HepG2 (cell line): Measurements from ENCODE around the gene ZNF653. TPM values are rescaled to one million over a fixed set of nuclear protein-coding genes. Genes with fewer than 3 reads are reported as not detected.
A peak's percentile ranks its signal among the peaks of the same experiment; 100 is the strongest.

Experiments used
- CSRNP2 ChIP-seq: sonication (generic); formaldehyde crosslinking; conservative IDR thresholded peaks from 2 replicates; pipeline ENCODE4 v1.8.0; 2022; ENCODE audit warnings: low read depth, missing genetic modification reagents
- FOXK2 ChIP-seq: fragments of 450-650 bp; IDR thresholded peaks from 2 replicates; pipeline ENCODE4 v1.6.1; 2016
- HBP1 ChIP-seq: IDR thresholded peaks from 2 replicates; pipeline ENCODE4 v1.6.1; 2016; ENCODE audit warnings: low read depth, control low read depth
- HMGA1 ChIP-seq: sonication (generic); formaldehyde crosslinking; conservative IDR thresholded peaks from 2 replicates; pipeline ENCODE4 v1.4.0; 2020; ENCODE audit warnings: missing genetic modification reagents
- HNF1B ChIP-seq: sonication (generic); formaldehyde crosslinking; IDR thresholded peaks from 2 replicates; pipeline ENCODE4 v1.5.1; 2020; ENCODE audit warnings: mild to moderate bottlenecking, moderate library complexity, missing genetic modification reagents
- MTF1 ChIP-seq: sonication (generic); formaldehyde crosslinking; IDR thresholded peaks from 2 replicates; pipeline ENCODE4 v1.5.0; 2020; ENCODE audit warnings: missing genetic modification reagents
- NFE2L1 ChIP-seq: sonication (generic); formaldehyde crosslinking; IDR thresholded peaks from 2 replicates; pipeline ENCODE4 v1.4.0; 2020; ENCODE audit warnings: missing genetic modification reagents, mild to moderate bottlenecking, borderline replicate concordance
- PHF8 ChIP-seq: sonication (generic); formaldehyde crosslinking; IDR thresholded peaks from 2 replicates; pipeline ENCODE4 v1.5.0; 2020; ENCODE audit warnings: missing genetic modification reagents
- SSRP1 ChIP-seq: IDR thresholded peaks from 2 replicates; pipeline ENCODE4 v1.6.1; 2016; ENCODE audit warnings: control low read depth
- SYNCRIP ChIP-seq: fragments of 200-400 bp; formaldehyde crosslinking; IDR thresholded peaks from 2 replicates; pipeline ENCODE4 v1.6.1; 2018; ENCODE audit warnings: mild to moderate bottlenecking, low read depth, low read length; ENCODE audit not compliant: insufficient read depth
- YEATS4 ChIP-seq: sonication (generic); formaldehyde crosslinking; IDR thresholded peaks from 2 replicates; pipeline ENCODE4 v1.4.0; 2020; ENCODE audit warnings: missing genetic modification reagents, borderline replicate concordance
- ZFP41 ChIP-seq: sonication (generic); formaldehyde crosslinking; IDR thresholded peaks from 2 replicates; pipeline ENCODE4 v1.4.0; 2020; ENCODE audit warnings: mild to moderate bottlenecking, missing genetic modification reagents, borderline replicate concordance
- ZMYM3 ChIP-seq: sonication (generic); formaldehyde crosslinking; IDR thresholded peaks from 2 replicates; pipeline ENCODE4 v1.5.1; 2020; ENCODE audit warnings: mild to moderate bottlenecking, missing genetic modification reagents
- ZNF124 ChIP-seq: sonication (generic); formaldehyde crosslinking; IDR thresholded peaks from 2 replicates; pipeline ENCODE4 v1.4.0; 2020; ENCODE audit warnings: missing genetic modification reagents
- ZNF264 ChIP-seq: sonication (generic); formaldehyde crosslinking; IDR thresholded peaks from 2 replicates; pipeline ENCODE4 v1.4.0; 2020; ENCODE audit warnings: missing genetic modification reagents
- ZNF552 ChIP-seq: sonication (generic); formaldehyde crosslinking; IDR thresholded peaks from 2 replicates; pipeline ENCODE4 v1.9.0; 2022; ENCODE audit warnings: missing genetic modification reagents, mild to moderate bottlenecking, borderline replicate concordance
- ZNF572 ChIP-seq: sonication (generic); formaldehyde crosslinking; IDR thresholded peaks from 2 replicates; pipeline ENCODE4 v1.5.1; 2020; ENCODE audit warnings: mild to moderate bottlenecking, missing genetic modification reagents
- ZNF580 ChIP-seq: IDR thresholded peaks from 2 replicates; pipeline ENCODE4 v1.6.1; 2016; ENCODE audit warnings: low read depth, borderline replicate concordance
- polyA plus RNA-seq, 8 experiments: library from polyadenylated mRNA; depleted of rRNA in 3 of 8; stranded (reverse) in 7 of 8; unstranded in 1 of 8; fragments of >200 nt; fragmentation: Illumina TruSeq in 4 of 8; extraction: Trizol in 4 of 8; gene quantifications; 2 replicates each; pipeline versions ENCODE4 v1.2.1 to v1.2.3, GENCODE V29; 2011 to 2016; ENCODE audit warnings: low read depth in 4 of 8, missing spikeins in 1 of 8, mixed read lengths in 1 of 8; ENCODE audit not compliant: insufficient read depth in 1 of 8
- total RNA-seq, 5 experiments: library from RNA; depleted of rRNA; stranded (reverse); fragments of >200 nt; fragmentation: Illumina TruSeq; extraction: Trizol; gene quantifications; 2 replicates each; pipeline ENCODE4 v1.2.3, GENCODE V29; 2016; ENCODE audit warnings: low read depth in 1 of 5
- TF ChIP-seq, protein P1 (sequence below): IDR thresholded peaks from 2 replicates; pipeline ENCODE4 v1.6.1; 2016; ENCODE audit warnings: low read depth, missing genetic modification reagents, missing compliant biosample characterization
- TF ChIP-seq, protein P2 (sequence below): IDR thresholded peaks from 2 replicates; pipeline ENCODE4 v1.6.1; 2016; ENCODE audit warnings: missing compliant biosample characterization, missing genetic modification reagents, borderline replicate concordance

Gene ZNF653
- total and polyA plus RNA-seq, 2 of the 13 experiments (the other 11 are each of a cell fraction or from before 2014, with no cell fraction given) = 4.7 to 7.1 TPM

DNA sequence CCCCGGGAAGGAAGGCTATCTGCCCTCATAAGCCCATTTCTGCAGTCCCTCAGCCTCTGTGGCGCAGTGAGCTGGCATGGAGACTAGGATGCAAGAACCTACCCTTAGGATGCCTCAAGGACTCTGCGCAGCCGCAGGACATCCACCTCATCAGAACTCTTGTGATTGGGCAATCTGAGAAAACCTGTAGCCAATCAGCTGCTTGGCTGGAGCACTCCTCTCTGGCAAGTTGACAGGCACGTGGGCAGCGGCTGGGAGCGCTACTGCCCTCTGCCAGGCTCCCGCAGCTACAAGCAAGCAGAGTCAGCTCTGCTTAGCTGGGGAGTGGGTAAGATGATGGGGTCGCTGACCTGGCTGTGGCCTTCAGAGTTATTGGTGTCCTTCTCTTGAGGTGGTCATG is 24.8 kb upstream of the ZNF653 start (continued):
- TF ChIP-seq ZNF264 (CRISPR knock-in tag) (no peak), HBP1 (CRISPR knock-in tag) (no peak), ZFP41 (CRISPR knock-in tag) (no peak), SSRP1 (CRISPR knock-in tag) (no peak), MTF1 (CRISPR knock-in tag) (no peak), SYNCRIP (no peak), CSRNP2 (CRISPR knock-in tag) (no peak), FOXK2 (no peak), ZNF572 (no peak), NFE2L1 (CRISPR knock-in tag) (no peak), ZMYM3 (CRISPR knock-in tag) (no peak), HMGA1 (CRISPR knock-in tag) (no peak), YEATS4 (CRISPR knock-in tag) (no peak), ZNF124 (CRISPR knock-in tag) (no peak), HNF1B (CRISPR knock-in tag) (no peak), ZNF580 (CRISPR knock-in tag) (0 out of 2 replicates have a peak, but pooled peaks have one; percentile 59), PHF8 (CRISPR knock-in tag) (peak; percentile 38; the same call in 1 of the 2 replicates), ZNF552 (no peak)
- TF ChIP-seq, protein P1, sequence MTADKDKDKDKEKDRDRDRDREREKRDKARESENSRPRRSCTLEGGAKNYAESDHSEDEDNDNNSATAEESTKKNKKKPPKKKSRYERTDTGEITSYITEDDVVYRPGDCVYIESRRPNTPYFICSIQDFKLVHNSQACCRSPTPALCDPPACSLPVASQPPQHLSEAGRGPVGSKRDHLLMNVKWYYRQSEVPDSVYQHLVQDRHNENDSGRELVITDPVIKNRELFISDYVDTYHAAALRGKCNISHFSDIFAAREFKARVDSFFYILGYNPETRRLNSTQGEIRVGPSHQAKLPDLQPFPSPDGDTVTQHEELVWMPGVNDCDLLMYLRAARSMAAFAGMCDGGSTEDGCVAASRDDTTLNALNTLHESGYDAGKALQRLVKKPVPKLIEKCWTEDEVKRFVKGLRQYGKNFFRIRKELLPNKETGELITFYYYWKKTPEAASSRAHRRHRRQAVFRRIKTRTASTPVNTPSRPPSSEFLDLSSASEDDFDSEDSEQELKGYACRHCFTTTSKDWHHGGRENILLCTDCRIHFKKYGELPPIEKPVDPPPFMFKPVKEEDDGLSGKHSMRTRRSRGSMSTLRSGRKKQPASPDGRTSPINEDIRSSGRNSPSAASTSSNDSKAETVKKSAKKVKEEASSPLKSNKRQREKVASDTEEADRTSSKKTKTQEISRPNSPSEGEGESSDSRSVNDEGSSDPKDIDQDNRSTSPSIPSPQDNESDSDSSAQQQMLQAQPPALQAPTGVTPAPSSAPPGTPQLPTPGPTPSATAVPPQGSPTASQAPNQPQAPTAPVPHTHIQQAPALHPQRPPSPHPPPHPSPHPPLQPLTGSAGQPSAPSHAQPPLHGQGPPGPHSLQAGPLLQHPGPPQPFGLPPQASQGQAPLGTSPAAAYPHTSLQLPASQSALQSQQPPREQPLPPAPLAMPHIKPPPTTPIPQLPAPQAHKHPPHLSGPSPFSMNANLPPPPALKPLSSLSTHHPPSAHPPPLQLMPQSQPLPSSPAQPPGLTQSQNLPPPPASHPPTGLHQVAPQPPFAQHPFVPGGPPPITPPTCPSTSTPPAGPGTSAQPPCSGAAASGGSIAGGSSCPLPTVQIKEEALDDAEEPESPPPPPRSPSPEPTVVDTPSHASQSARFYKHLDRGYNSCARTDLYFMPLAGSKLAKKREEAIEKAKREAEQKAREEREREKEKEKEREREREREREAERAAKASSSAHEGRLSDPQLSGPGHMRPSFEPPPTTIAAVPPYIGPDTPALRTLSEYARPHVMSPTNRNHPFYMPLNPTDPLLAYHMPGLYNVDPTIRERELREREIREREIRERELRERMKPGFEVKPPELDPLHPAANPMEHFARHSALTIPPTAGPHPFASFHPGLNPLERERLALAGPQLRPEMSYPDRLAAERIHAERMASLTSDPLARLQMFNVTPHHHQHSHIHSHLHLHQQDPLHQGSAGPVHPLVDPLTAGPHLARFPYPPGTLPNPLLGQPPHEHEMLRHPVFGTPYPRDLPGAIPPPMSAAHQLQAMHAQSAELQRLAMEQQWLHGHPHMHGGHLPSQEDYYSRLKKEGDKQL (CRISPR knock-in tag) = no peak
- TF ChIP-seq, protein P2, sequence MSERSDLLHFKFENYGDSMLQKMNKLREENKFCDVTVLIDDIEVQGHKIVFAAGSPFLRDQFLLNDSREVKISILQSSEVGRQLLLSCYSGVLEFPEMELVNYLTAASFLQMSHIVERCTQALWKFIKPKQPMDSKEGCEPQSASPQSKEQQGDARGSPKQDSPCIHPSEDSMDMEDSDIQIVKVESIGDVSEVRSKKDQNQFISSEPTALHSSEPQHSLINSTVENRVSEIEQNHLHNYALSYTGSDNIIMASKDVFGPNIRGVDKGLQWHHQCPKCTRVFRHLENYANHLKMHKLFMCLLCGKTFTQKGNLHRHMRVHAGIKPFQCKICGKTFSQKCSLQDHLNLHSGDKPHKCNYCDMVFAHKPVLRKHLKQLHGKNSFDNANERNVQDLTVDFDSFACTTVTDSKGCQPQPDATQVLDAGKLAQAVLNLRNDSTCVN = peak; percentile 48; the same call in 1 of the 2 replicates
